SU-DHL-6 (cell line): Measurements from ENCODE around the gene EFNA5.

Experiments used
- EZH2phosphoT487 ChIP-seq: fragments of 200-600 bp; sonication (generic), shearing (Covaris generic); conservative IDR thresholded peaks from 2 replicates; pipeline ENCODE4 v1.6.1; 2018; ENCODE audit warnings: mild to moderate bottlenecking, antibody characterized with exemption, low read length, moderate library complexity, mixed read lengths
- TF ChIP-seq, protein P1 (sequence below): fragments of 200-600 bp; sonication (generic); IDR thresholded peaks from one replicate; pipeline ENCODE4 v1.5.1; 2017; ENCODE audit warnings: antibody characterized with exemption, mild to moderate bottlenecking, low read length, moderate library complexity; ENCODE audit not compliant: insufficient read depth, poor library complexity, severe bottlenecking

DNA sequence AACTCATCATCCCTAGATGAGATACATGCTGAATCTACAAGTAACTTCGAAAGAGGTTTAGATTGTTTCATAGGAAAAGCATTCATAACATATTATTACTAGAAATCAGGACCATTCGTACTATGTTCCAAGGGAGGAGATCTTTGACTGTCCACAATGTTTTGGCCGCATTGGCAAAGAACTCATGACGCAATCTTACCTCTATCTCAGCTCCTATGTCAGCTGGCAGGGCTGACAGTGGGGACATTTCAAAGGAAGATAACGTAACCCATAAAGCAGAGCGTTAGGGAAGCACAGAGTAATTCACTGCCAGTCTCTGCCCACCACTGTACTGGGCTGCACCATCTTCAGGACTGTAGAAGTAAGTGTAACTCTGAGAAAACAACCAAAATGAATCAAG, 69.7 kb downstream of the EFNA5 start:
- TF ChIP-seq, protein P1, sequence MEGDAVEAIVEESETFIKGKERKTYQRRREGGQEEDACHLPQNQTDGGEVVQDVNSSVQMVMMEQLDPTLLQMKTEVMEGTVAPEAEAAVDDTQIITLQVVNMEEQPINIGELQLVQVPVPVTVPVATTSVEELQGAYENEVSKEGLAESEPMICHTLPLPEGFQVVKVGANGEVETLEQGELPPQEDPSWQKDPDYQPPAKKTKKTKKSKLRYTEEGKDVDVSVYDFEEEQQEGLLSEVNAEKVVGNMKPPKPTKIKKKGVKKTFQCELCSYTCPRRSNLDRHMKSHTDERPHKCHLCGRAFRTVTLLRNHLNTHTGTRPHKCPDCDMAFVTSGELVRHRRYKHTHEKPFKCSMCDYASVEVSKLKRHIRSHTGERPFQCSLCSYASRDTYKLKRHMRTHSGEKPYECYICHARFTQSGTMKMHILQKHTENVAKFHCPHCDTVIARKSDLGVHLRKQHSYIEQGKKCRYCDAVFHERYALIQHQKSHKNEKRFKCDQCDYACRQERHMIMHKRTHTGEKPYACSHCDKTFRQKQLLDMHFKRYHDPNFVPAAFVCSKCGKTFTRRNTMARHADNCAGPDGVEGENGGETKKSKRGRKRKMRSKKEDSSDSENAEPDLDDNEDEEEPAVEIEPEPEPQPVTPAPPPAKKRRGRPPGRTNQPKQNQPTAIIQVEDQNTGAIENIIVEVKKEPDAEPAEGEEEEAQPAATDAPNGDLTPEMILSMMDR: no peak
- TF ChIP-seq EZH2phosphoT487: no peak
